H7 (cell line): ENCODE measurements around the gene IFNA1. TPM values are rescaled to one million over a fixed set of nuclear protein-coding genes. Genes with fewer than 3 reads are reported as not detected.

Experiments used
- DNase-seq: peaks from one replicate; pipeline ENCODE4 v3.0.0; 2012
- H3K27me3 ChIP-seq: 2 replicates; pipeline ENCODE4 v1.6.0; 2011; ENCODE audit warnings: mild to moderate bottlenecking, low read length; ENCODE audit not compliant: control insufficient read depth, insufficient read depth
- H3K36me3 ChIP-seq: replicated peaks from 2 replicates; pipeline ENCODE4 v1.5.1; 2011; ENCODE audit warnings: low read length; ENCODE audit not compliant: control insufficient read depth, insufficient read depth
- H3K4me3 ChIP-seq: 2 replicates; pipeline ENCODE4 v1.5.1; 2011; ENCODE audit warnings: low read depth, mild to moderate bottlenecking, control low read depth, low read length, moderate library complexity; ENCODE audit not compliant: insufficient read depth
- total RNA-seq: library from RNA; depleted of rRNA; stranded (reverse); fragments of >200 nt; shearing (Covaris generic); gene quantifications from 2 replicates; pipeline ENCODE4 v1.2.3, GENCODE V29; 2014; rRNA removed

Gene IFNA1
- total RNA-seq: not detected in 2 replicates

- no peak within 1 kb of the TSS for H3K4me3 ChIP-seq
- no peak for DNase-seq
- H3K36me3 ChIP-seq: no peaks in the 10 kb centered on the region
- H3K27me3 ChIP-seq: no peaks in the 10 kb centered on the region
Observed at GRCh38 chr9:21440139-21440538, at the start of gene IFNA1. IFNA1 (plus strand) TSS chr9:21440439; CDS start chr9:21440508, 69 bp downstream.

- Histone ChIP-seq H3K27me3 (peaks cover 13% of the 10 kb centered on the region), H3K4me3 (no peak overlapping the region), H3K36me3 (no peaks in the 10 kb centered on the region)
- DNase-seq: peak; percentile 37
Observed at GRCh38 chr9:21392270-21392669, 48.0 kb upstream of the IFNA1 start.

- H3K36me3 ChIP-seq: no peaks in the 10 kb centered on the region
- DNase-seq: peak; percentile 71
- peak overlapping the region; percentile 24 for H3K4me3 ChIP-seq
- peaks cover 13% of the 10 kb centered on the region for H3K27me3 ChIP-seq
Observed at GRCh38 chr9:21395778-21396717, 44.2 kb upstream of the IFNA1 start.

GRCh38 chr9:21398955-21399489 is 41.2 kb upstream of the IFNA1 start:
- H3K4me3 ChIP-seq: no peak overlapping the region
- peaks cover 31% of the 10 kb centered on the region for H3K27me3 ChIP-seq
- no peak for DNase-seq
- no peaks in the 10 kb centered on the region for H3K36me3 ChIP-seq

DNA sequence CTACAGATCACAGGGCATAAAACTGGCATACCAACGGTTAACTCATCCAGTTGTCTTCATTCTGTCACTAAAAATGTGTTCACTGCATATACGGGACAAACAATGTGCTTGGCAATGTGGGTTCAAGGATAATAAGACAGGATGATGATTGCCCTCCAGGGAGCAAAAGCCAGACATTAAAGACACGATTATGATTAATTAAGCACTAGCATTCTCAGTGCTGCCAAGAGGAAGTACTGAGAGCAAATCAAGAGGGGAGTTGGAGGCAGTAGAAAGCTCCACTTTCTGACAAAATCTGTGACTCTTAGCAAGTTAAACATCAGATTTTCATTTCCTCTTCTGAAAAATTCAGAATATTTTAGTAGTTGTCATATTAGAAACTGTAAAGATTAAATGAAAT is 40.3 kb upstream of the IFNA1 start:
- no peaks in the 10 kb centered on the region for H3K36me3 ChIP-seq
- H3K4me3 ChIP-seq: no peak overlapping the region
- DNase-seq: no peak
- H3K27me3 ChIP-seq: peaks cover 29% of the 10 kb centered on the region

- no peaks in the 10 kb centered on the region for H3K36me3 ChIP-seq
- H3K4me3 ChIP-seq: peak overlapping the region; percentile 47
- DNase-seq: peak; percentile 64
- H3K27me3 ChIP-seq: peaks cover 17% of the 10 kb centered on the region
Observed at GRCh38 chr9:21402386-21403251, 37.6 kb upstream of the IFNA1 start.

GRCh38 chr9:21404146-21404545 is 36.1 kb upstream of the IFNA1 start:
- Histone ChIP-seq H3K36me3 (no peaks in the 10 kb centered on the region), H3K27me3 (peaks cover 17% of the 10 kb centered on the region), H3K4me3 (no peak overlapping the region)
- DNase-seq: no peak

- Histone ChIP-seq H3K36me3 (no peaks in the 10 kb centered on the region), H3K27me3 (no peaks in the 10 kb centered on the region; the same call in 1 of the 2 replicates), H3K4me3 (no peak within 1 kb of the TSS)
- DNase-seq: no peak
Observed at GRCh38 chr9:21408817-21409216, 31.4 kb upstream of the IFNA1 start, which contains the start of gene IFNA8. IFNA8 (plus strand) TSS chr9:21409117; CDS start chr9:21409177, 60 bp downstream.

GRCh38 chr9:21412107-21412506 is 28.1 kb upstream of the IFNA1 start:
- Histone ChIP-seq H3K4me3 (no peak overlapping the region), H3K27me3 (no peaks in the 10 kb centered on the region; the same call in 1 of the 2 replicates), H3K36me3 (no peaks in the 10 kb centered on the region)
- no peak for DNase-seq

DNA sequence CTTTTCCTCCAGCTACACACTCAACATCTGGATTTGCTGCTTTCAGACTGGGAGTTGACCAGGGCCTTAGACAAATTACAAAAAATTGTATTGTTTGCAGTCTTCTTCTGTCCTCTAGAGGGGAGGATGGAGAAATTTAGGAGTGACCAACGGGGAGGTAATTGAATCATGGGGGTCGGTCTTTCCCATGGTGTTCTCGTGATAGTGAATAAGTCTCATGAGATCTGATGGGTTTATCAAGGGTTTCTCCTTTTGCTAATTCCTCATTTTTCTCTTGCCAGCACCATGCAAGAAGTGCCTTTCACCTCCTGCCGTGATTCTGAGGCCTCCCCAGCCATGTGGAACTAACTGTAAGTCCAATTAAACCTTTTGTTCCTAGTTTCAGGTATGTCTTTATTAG is 27.1 kb upstream of the IFNA1 start:
- no peak for DNase-seq

DNA sequence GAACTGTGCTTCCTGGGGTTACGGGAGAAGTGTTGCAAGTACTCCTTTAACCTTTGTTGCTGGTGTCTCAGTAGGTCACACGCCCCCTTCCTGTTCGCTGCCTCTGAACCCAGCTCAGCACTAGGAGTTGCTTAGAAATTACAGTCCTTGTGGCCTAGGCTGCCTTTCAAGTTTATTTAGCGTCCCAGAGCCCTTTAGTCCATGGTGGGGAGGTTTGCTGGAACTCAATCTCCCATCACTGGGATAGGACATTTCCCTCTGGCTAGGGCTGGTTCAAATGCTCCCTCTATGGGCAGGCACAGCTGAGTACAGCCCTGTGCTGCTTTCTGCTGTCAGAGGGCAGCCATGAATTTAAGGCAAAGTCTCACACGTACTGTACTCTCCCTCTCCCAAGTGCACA is 26.6 kb upstream of the IFNA1 start:
- DNase-seq: no peak
- no peaks in the 10 kb centered on the region for H3K36me3 ChIP-seq
- no peak overlapping the region for H3K4me3 ChIP-seq
- H3K27me3 ChIP-seq: no peaks in the 10 kb centered on the region

More for the DNA sequence above, 27.1 kb upstream of the IFNA1 start:
- no peaks in the 10 kb centered on the region for H3K36me3 ChIP-seq
- no peaks in the 10 kb centered on the region for H3K27me3 ChIP-seq
- no peak overlapping the region for H3K4me3 ChIP-seq

GRCh38 chr9:21414220-21414940 is 25.9 kb upstream of the IFNA1 start:
- no peaks in the 10 kb centered on the region for H3K27me3 ChIP-seq
- no peak for DNase-seq
- H3K36me3 ChIP-seq: no peaks in the 10 kb centered on the region

DNA sequence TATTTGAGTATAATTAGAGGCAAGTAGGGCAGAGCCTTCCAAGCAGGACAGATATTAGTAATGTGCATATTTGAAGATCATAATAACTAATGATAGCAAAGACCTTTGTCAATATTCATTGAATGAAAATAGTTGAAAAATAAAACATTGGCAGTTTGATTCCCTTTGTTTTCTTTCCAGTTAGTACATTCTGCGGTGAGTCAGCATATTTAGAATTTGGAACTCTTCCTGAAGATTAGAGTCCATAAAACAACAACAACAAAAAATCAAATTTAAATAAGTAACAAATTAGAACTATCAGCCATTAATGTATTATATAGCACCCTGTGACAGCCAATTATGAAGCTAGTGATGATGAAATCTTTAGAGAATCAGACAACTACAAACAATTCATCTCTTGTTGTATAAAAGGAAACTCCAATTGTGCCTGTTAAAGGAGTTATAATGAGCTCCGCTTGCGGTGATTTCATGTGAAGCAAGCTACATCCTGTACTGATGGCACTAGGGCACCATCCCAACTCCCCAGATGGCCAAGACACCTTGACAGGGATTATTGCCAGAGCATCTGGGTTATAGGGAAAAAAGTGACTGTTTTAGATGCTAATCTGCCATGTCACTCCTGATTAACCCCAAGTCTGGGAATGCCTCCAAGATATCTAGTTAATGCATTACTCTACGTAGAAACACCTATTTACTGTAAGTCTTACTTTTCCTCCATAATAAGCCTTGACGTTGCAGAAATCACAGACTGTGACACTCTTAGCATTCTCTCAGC is 24.6 kb upstream of the IFNA1 start:
- no peaks in the 10 kb centered on the region for H3K36me3 ChIP-seq
- no peak for DNase-seq
- no peak overlapping the region for H3K4me3 ChIP-seq
- no peaks in the 10 kb centered on the region for H3K27me3 ChIP-seq

More at GRCh38 chr9:21414220-21414940, 25.9 kb upstream of the IFNA1 start:
- no peak overlapping the region for H3K4me3 ChIP-seq
